ENCODE measurements around the gene CCL19.

GRCh38 chr9:34650816-34651215 is 40.3 kb downstream of the CCL19 start:
- TF ChIP-seq CTCF (IDR thresholded peaks at IDR 0.05): no peak
- TF ChIP-seq POLR2AphosphoS5 (IDR thresholded peaks at IDR 0.05): no peak

Data from esophagus muscularis mucosa (tissue), 3 donors.